GM19238 (cell line): ENCODE data around the gene ERGIC1.
"Not testable (repeated sequence)": the region's sequence is repeated elsewhere in the genome, so short reads cannot be mapped to it uniquely, and the experiment has no call there.

Experiments
- DNase-seq: peaks from one replicate; pipeline ENCODE4 v3.0.0; 2011; ENCODE audit warnings: low spot score; ENCODE audit not compliant: insufficient read length

ERGIC1 gene

DNA sequence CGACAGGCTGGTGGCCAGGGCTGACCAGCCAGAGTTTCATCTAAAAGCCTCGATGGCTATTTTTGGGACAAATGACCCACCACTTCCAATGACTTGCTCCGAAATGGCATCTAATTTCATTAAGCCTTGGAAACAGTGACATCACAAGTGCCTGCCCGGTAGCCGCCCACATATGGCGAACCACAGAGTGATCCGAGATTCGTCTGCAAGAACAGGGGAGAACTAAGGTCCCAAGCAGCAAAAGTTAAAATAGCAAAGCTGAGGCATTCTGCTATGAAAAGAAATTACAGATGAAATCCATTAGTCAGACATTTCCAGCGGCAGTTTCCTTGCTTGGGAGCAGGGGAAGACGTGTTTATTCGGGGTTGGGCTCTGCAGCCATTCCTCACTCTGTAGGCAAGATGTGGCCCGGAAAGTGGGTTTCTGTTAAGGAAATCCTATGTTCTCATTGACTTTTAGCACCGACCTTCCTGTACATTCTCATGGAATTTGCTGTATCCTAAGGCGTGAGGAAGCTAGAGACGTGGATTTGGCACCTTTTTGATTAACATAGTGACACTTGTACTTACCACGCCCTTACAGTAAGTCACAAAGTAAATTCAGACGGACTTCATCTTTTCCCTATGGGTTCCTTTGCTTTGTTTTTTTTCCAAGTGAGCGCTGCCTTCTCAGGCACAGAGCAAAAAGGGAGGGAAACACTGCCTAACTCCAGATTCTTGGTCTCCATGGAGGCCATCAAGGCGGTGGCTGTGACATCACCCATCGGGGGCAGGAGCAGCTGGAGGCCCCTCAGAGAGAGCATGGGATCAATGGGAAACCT lies 45.1 kb downstream of the ERGIC1 start:
- DNase-seq = no peak

DNA sequence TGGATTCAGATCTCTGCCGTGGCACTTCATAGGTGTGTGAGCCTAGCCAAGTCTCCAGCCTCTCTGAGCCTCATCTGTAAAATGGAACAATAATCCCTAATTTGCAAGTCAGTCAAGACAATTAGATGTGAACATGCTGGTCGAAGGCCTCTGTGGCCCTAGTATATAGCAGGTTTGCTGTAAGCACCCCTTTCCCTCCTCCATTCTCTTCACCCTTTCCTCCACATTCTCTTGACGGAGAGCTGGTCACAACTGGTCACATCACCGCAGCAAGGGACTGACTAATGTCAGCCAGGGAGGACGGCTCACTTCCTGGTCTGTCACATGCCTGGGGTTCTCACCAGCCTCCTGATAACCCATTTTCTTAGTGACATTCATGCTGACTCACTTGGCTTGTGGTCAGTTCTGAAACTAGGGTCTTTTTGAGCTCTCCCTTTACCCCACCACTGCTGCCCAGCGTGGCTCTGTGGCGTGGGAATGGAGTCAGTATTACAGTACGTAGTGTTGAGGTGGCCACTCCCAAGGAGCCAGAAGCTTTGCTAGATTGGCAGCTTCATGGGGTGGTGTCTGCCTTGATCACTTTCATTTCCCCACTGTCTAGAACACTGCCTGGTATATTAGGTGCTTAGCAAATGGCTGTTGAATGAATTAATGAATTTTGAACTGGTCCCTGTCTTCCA lies 47.8 kb downstream of the ERGIC1 start:
- no peak for DNase-seq

DNA sequence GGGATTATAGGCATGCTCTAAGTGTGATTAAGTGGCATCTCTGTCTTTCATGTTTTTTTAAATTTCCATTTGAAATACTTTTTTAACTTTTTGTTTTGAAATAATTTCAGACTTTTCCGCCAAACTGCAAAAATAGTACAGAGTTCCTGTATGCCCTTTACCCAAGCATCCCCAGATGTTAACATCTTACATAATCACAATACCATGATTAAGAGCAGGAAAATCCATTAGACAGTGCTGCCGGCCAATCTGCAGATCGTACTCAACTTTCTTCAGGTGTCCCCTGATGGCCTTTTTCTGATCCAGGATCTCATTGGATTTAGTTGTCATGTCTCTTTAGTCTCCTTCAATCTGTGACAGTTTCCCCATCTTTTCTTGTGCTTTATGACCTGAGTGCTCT lies 49.0 kb downstream of the ERGIC1 start:
- no peak for DNase-seq

- DNase-seq = no peak
Measured at GRCh38 chr5:172885597-172886340, 51.7 kb downstream of the ERGIC1 start.

DNA sequence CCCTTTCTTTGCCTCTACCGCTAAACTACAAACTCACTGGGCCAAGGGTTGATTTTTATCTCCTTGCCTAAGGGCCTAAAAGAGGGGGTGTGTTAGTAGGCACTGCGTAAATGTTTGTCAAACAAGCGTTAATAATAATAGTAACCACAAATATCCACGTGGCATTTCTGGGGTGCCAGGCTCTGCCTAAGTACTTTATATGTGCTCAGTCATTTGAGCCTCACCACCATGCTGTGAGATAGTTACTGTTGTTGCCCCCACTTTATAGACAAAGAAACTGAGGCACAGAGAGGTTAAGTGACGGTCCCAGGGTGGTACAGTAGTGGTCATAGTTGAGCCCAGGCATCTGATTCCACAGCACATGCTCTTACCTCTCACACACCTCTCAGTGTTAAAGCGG lies 52.4 kb downstream of the ERGIC1 start:
- DNase-seq = no peak

DNA sequence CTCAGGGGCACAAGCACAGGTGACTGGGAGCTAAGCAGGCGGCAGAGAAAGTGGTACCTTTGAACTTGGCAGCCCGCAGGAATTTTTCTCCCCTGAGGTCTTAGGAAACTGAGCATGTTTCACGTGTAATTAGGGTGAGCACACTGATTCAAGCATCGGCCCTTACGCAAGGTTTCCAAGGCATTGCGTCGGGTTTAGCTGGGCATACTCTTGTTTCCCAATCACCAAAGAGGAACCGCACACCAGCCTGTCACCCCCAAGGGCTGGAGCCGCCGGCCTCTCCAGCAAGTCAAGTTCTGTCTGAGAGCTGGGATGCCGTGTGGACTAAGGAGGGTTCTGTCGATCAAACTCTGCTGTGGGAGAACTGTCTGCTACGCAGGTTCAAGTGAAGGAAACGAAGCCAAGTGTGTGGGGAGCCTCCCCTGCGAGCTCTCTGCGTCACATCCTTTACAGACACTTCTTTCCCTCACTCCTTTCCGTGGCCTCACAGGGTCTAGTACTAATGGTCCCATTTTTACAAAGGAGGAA lies 53.0 kb downstream of the ERGIC1 start:
- DNase-seq = no peak

DNA sequence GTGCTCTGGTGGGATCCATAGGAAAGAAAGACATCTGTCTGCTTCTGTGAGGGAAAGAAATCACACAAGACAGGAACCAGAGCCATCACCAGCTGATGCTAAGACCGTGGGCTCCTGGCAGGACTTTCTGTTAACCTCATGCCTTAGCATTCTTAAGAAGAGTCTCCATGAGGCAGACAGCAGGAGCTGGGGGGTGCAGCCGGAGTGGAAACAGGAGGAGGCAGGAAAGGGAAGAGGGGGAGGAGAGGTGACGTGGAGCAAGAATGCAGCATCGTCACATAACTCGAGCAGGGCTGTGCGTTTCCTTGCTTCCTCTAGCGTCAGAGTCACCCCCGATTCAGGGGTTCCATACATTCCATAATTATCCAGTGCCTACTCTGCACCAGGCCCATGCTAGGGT lies 53.6 kb downstream of the ERGIC1 start:
- no peak for DNase-seq

DNA sequence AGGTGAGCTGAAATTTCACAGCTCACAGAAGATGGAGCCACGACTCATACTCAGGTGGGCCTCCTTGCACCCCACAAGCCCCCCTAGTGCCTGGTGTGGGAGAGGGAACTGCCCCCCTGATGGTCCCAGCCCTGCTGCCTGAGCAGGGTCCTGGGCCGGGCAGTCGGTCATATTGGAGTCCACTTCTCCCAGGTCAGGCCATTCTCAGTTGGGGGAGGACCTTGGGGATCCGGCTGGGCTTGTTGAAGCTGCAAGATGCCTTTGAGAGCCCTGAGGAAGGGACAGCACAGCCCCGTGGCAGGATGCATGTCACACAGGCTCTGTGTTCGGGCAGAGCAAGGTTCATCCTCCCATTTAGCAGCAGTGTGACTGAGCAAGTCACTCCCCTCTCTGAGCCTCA lies 56.6 kb downstream of the ERGIC1 start:
- no peak for DNase-seq

- no peak for DNase-seq
Measured at GRCh38 chr5:172891716-172892421, 57.8 kb downstream of the ERGIC1 start.

- no peak for DNase-seq
Measured at GRCh38 chr5:172892713-172893112, 58.7 kb downstream of the ERGIC1 start.

GRCh38 chr5:172894767-172895388 lies 60.8 kb downstream of the ERGIC1 start:
- no peak for DNase-seq

- DNase-seq = no peak
Measured at GRCh38 chr5:172895549-172895948, 61.5 kb downstream of the ERGIC1 start.

DNA sequence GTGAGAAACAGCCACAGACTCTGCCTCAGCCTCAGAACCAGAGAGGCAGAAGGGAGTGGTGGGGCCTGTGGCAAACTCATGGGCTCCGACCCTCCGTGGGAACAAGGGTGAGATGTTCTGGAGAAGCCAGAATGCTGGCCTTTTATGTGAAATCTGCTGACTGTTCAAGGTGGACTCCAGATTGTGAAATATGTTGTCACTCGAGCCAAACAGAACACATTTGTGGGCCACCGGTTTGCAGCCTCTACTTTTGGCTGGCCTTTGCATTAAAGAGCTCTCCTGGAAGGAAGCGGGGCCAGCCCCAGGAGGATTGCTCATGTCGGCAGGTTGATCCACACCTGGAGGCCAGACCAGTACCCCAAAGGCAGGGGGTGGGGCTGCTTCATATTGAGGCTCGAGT lies 62.4 kb downstream of the ERGIC1 start:
- DNase-seq = no peak

GRCh38 chr5:172897067-172897466 lies 63.0 kb downstream of the ERGIC1 start:
- DNase-seq = not testable (repeated sequence)

DNA sequence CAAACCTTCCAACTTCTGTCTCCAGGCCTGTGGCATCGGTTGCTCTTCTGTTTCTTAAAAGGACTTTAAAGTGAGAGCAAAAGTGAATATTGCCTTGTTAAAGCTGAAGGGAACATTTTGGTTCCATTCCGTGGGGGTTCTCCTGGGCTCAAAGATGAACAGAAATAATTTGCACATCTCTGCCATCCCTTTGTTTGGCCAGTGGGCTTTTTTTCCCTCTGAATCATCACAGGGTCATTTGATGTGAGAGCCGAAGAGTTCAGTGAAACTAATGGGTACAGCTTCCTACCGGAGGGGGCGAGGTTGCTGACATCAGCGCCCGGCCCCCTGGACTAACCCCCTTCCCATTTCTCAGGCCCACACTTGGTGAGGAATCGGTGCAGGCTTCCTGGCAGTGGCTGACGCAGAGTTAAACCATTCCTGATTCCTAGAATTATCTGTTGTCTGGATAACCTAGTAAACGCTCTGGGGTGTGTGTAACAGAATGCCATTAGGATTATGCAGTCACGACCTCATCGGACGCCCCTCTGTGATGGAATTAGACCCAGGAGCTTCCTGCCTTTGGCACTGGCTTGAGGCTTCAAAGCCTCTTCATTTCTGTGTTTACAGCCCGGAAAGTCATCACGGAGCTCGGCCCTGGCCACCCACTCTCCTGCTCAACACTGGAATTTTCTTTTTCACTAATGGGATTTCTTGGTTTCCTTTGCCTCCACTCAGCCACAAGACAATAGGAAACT lies 63.6 kb downstream of the ERGIC1 start:
- DNase-seq = no peak

DNA sequence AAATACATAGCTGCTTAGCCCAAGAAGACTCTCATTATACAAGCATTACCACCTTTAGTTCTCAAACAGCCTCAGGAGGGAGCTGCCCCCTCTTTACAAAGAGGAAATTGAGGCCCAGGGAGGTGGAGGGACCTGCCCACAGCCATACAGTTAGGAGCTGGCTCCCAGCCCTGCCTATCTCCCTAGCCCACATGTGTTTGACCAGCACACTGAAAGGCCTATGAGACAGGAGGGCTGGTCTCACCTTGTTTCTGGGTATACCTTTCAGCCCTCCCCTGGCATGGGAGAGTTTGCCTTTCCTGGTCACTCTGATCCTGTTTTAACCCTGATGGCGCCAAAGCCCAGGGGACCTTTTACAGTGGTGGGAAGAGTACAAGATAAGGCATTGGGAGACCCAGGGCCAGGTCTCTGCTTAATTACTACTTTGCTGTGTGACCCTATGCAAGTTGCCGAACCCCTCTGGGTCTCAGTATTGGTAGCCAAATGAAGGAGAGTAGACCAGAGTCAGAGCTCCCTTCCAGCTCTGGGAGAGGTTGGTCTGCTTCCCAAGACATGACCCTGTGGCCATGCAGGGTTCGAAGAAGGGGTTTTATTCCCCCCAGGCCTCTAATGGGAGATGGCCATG lies 64.3 kb downstream of the ERGIC1 start:
- DNase-seq = no peak

DNA sequence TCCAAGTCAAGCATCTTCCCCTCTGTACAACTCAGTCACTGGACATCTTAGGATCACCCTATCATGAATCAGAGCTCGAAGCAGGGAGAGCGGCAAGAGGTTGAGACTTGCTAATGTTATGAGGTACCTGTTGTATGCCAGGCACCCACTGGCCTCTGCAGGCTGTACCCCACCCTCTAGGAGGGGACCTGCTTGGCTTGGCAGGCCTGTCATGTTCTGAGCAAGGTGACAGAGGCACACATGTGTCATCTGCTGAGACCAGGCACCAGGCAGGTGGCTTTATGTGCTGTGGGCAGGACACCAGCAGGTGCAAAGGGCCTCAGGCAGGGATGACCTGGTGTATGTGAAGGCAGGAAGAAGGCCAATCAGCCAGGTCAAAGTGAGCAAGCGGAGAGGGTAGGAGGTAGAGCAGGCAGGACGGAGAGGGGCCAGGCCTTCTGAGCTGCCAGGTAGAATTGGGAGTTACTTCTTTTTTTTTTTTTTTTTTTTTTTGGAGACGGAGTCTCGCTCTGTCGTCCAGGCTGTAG lies 64.9 kb downstream of the ERGIC1 start:
- no peak for DNase-seq

DNA sequence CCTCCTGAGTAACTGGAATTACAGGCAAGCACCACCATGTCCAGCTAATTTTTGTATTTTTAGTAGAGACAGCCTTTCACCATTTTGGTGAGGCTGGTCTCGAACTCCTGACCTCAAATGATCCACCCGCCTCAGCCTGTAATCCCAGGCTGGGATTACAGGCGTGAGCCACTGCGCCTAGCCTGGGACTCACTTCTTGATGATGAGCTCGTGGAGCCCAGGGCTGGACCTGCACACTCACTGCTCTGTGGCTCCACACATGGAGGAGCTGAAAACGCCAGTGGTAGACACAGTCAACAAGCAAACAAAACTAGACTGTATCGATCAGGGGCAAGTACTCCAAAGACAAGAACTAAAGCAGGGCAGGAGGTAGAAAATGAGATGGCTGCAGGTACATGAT lies 65.4 kb downstream of the ERGIC1 start:
- no peak for DNase-seq

- DNase-seq = no peak
Measured at GRCh38 chr5:172901012-172901780, 67.1 kb downstream of the ERGIC1 start.
